K562 (cell line): ENCODE data around the gene AIFM1. TPM values are rescaled to one million over a fixed set of nuclear protein-coding genes. Genes with fewer than 3 reads are reported as not detected.

Source experiments
- ARNT ChIP-seq, 2 experiments: fragments of 450-650 bp; IDR thresholded peaks; 2 replicates each; pipeline ENCODE4 v1.6.1; 2016; ENCODE audit warnings: mild to moderate bottlenecking in 1 of 2
- CCAR2 ChIP-seq: fragments of 200-400 bp; formaldehyde crosslinking; IDR thresholded peaks from 2 replicates; pipeline ENCODE4 v1.6.1; 2017; ENCODE audit warnings: mild to moderate bottlenecking, low read depth, low read length
- POLR2G ChIP-seq: fragments of 200-400 bp; formaldehyde crosslinking; IDR thresholded peaks from 2 replicates; pipeline ENCODE4 v1.6.1; 2017; ENCODE audit warnings: low read depth, mild to moderate bottlenecking, antibody characterized with exemption, low read length, moderate library complexity
- PRDM10 ChIP-seq: fragments of 450-650 bp; IDR thresholded peaks from 2 replicates; pipeline ENCODE4 v1.6.1; 2018; ENCODE audit not compliant: partially characterized antibody
- SNRNP70 ChIP-seq: fragments of 200-400 bp; formaldehyde crosslinking; optimal IDR thresholded peaks from 2 replicates; pipeline ENCODE3; 2017; ENCODE audit warnings: low read depth, low read length
- TAF9B ChIP-seq: fragments of 450-650 bp; IDR thresholded peaks from 2 replicates; pipeline ENCODE4 v1.6.1; 2018; ENCODE audit warnings: mild to moderate bottlenecking; ENCODE audit not compliant: partially characterized antibody
- TEAD4 ChIP-seq, 2 experiments: sonication (generic) in 1 of 2; formaldehyde crosslinking in 1 of 2; IDR thresholded peaks; 2 replicates each; pipeline versions ENCODE4 v1.6.1 to v1.8.0; 2012 to 2022; ENCODE audit warnings: borderline replicate concordance in 1 of 2, inconsistent platforms in 1 of 2, low read length in 1 of 2, mild to moderate bottlenecking in 1 of 2, missing genetic modification reagents in 1 of 2
- ZNF398 ChIP-seq: fragments of 250-450 bp; sonication (Bioruptor Pico); IDR thresholded peaks from 2 replicates; pipeline ENCODE4 v1.8.0; 2021; ENCODE audit warnings: moderate library complexity, mild to moderate bottlenecking, inconsistent platforms
- ZNF583 ChIP-seq: fragments of 250-450 bp; sonication (Bioruptor Pico); IDR thresholded peaks from 2 replicates; pipeline ENCODE4 v1.4.0; 2020
- ZNF76 ChIP-seq: fragments of 250-450 bp; sonication (Bioruptor Pico); IDR thresholded peaks from 2 replicates; pipeline ENCODE4 v1.4.0; 2020; ENCODE audit warnings: mild to moderate bottlenecking, moderate library complexity, borderline replicate concordance
- polyA plus RNA-seq, 8 experiments: library from polyadenylated mRNA; depleted of rRNA in 4 of 8; stranded (reverse) in 5 of 8; unstranded in 3 of 8; fragments of >200 nt; fragmentation: Nextera tagmentation in 2 of 8; fragmentation: Illumina TruSeq in 1 of 8; extraction: Ambion mirVana in 2 of 8; extraction: Trizol in 1 of 8; gene quantifications; 2 replicates each; pipeline versions ENCODE4 v1.2.1 to v1.2.3, GENCODE V29; 2011 to 2014; ENCODE audit warnings: inconsistent platforms in 1 of 8, missing spikeins in 1 of 8
- total RNA-seq, 7 experiments: library from RNA; depleted of rRNA in 6 of 7; stranded (reverse); fragments of >200 nt in 6 of 7; fragmentation: Illumina TruSeq in 2 of 7; extraction: Trizol in 2 of 7; gene quantifications; 2 replicates each; pipeline versions ENCODE4 v1.2.1 to v1.2.3, GENCODE V29; 2011 to 2021; ENCODE audit warnings: low replicate concordance in 1 of 7
- TF ChIP-seq, protein P1 (sequence below): fragments of 250-450 bp; sonication (Bioruptor Pico); IDR thresholded peaks from 2 replicates; pipeline ENCODE4 v1.9.0; 2021; ENCODE audit warnings: mild to moderate bottlenecking
- TF ChIP-seq, protein P2 (sequence below): sonication (generic); formaldehyde crosslinking; IDR thresholded peaks from 2 replicates; pipeline ENCODE4 v1.8.0; 2023; ENCODE audit warnings: mild to moderate bottlenecking, missing genetic modification reagents
- TF ChIP-seq, protein P3 (sequence below): fragments of 250-450 bp; sonication (Bioruptor Pico); IDR thresholded peaks from 2 replicates; pipeline ENCODE4 v1.8.0; 2022; ENCODE audit warnings: moderate library complexity, mild to moderate bottlenecking, inconsistent platforms

The AIFM1 gene
- total and polyA plus RNA-seq, 9 of the 15 experiments (the other 6 are each of a cell fraction or from before 2014, with no cell fraction given) = 51.0 to 117 (median 91.2) TPM

DNA sequence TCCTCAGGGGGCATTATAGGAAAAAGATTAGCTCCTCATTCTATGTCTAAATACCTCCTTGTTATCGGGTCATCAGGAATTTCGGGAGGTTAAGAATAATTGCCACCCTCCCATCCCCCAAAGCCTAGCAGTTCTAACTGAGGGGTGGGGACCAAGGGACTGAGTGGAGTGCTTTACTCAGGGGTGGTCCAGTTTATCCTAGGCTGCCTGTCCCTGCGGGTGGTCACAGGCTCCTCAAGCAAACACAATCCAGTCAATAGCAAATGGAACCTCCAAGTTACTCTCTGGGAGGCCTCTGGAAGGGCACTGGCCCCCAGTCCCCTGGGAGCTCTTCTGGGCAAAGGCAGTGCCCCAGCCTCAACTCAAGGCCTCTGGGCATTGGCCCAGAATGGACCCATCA is 62.0 kb downstream of the AIFM1 start (continued):
- TF ChIP-seq POLR2G (no peak), ARNT (IDR thresholded peaks at IDR 0.05) (no peak), TAF9B (no peak), CCAR2 (no peak), SNRNP70 (no peak), ZNF583 (no peak), ZNF398 (CRISPR knock-in tag) (no peak), PRDM10 (no peak), TEAD4 (IDR thresholded peaks at IDR 0.05; ENCODE audit: low read length) (no peak), TEAD4 (CRISPR knock-in tag; IDR thresholded peaks at IDR 0.05; ENCODE audit: borderline replicate concordance) (no peak), ZNF76 (CRISPR knock-in tag) (no peak)
- TF ChIP-seq, protein P1, sequence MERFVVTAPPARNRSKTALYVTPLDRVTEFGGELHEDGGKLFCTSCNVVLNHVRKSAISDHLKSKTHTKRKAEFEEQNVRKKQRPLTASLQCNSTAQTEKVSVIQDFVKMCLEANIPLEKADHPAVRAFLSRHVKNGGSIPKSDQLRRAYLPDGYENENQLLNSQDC (CRISPR knock-in tag) = no peak
- TF ChIP-seq, protein P2, sequence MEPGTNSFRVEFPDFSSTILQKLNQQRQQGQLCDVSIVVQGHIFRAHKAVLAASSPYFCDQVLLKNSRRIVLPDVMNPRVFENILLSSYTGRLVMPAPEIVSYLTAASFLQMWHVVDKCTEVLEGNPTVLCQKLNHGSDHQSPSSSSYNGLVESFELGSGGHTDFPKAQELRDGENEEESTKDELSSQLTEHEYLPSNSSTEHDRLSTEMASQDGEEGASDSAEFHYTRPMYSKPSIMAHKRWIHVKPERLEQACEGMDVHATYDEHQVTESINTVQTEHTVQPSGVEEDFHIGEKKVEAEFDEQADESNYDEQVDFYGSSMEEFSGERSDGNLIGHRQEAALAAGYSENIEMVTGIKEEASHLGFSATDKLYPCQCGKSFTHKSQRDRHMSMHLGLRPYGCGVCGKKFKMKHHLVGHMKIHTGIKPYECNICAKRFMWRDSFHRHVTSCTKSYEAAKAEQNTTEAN = no peak
- TF ChIP-seq, protein P3, sequence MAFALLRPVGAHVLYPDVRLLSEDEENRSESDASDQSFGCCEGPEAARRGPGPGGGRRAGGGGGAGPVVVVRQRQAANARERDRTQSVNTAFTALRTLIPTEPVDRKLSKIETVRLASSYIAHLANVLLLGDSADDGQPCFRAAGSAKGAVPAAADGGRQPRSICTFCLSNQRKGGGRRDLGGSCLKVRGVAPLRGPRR = no peak
- TF ChIP-seq, all 486 proteins: peak for 0
